A673 (cell line): Measurements from ENCODE around the gene CLRN2.

Experiments
- CTCF ChIP-seq: fragments of 300-800, 200-600 bp; sonication (generic); conservative IDR thresholded peaks from 2 replicates; pipeline ENCODE4 v1.5.1; 2017; ENCODE audit warnings: low read depth, mild to moderate bottlenecking, antibody characterized with exemption, low read length, moderate library complexity, mixed read lengths
- EZH2 ChIP-seq: fragments of 200-600 bp; sonication (generic); IDR thresholded peaks from 2 replicates; pipeline ENCODE4 v1.6.1; 2017; ENCODE audit warnings: borderline replicate concordance, low read depth, mild to moderate bottlenecking, mixed read lengths, antibody characterized with exemption, low read length; ENCODE audit not compliant: poor library complexity, severe bottlenecking

- TF ChIP-seq CTCF (no peak), EZH2 (no peak)
Measured at GRCh38 chr4:17535242-17535641, 20.3 kb downstream of the CLRN2 start.
